GM19468 (cell line): ENCODE measurements around the gene MSANTD2.
"Not testable (repeated sequence)": the region's sequence is repeated elsewhere in the genome, so short reads cannot be mapped to it uniquely, and the experiment has no call there.

Source experiments
- ATAC-seq: cut with Tn5 transposase; IDR thresholded peaks from one replicate; pipeline ENCODE4 v1.9.1; 2021; ENCODE audit warnings: mild to moderate bottlenecking, moderate library complexity, moderate number of reproducible peaks; ENCODE audit not compliant: unreplicated experiment; ENCODE audit errors: extremely low read depth

MSANTD2 gene

DNA sequence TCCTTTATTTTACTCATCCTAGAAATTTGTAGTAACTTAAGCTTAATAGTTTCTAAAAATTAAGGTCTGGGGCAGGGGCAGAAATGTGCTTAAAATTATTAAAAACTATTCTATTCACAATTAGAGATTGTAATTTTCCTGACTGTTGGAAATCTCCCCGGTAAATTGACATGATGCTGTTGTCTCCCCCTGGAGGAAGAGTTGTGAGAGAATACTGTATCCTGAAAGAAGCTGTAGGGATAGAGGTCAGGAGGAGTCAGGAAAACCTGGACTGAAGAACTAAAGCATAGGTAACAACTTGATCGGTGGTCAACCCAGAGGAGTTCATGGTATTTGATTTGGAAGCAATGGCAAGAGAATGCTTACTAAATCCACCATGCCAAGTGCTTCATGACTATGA lies 21.9 kb downstream of the MSANTD2 start:
- ATAC-seq, result no peak

DNA sequence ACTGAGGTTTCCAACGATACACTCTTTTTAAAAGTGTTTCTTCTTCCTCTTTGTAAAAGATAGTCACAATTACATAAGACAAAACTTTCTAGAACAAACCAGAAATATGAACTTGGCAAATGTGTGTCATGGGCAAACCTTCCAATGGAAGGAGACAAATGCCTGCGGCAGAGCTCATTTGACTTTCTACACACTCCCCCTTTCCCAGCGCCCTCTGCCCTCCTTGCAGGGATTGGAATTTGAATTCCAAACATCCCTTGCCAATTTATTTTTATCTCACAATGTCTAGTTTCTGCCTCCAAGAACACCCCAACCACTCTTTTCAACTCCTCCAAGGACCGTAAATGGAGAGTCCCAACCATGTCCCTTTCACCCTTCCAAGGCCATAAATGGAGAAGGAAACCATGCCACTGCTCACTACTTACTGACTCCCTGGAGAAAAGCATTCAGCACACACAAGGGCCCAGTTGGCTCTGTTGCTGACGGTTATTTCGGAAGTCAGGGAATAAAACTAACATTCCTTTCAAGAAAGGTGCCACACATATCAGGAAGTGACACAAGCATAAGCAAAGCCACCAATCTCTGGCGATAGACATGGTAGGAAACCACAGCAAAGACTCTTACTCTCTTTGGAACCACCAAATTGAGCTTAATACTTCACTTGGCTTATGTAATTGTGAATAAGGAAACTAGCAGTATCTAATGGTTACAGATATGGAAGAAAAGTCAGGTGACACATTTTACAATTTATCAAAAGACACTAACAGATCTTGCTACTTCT lies 23.2 kb downstream of the MSANTD2 start:
- no peak for ATAC-seq

DNA sequence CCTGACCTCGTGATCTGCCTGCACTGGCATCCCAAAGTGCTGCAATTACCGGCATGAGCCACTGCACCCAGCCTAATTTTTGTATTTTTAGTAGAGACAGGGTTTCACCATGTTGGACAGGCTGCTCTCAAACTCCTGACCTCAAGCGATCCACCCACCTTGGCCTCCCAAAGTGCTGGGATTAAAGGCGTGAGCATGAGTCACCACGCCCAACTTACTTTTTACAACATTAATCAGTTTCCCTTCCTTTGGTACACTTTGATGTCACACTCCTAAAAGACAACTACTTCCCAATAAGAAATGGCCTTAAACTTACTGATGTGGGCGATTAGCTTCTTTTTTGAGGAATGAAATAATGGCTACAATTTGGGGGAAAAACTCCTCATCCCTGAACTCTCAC lies 29.2 kb downstream of the MSANTD2 start:
- not testable (repeated sequence) for ATAC-seq

DNA sequence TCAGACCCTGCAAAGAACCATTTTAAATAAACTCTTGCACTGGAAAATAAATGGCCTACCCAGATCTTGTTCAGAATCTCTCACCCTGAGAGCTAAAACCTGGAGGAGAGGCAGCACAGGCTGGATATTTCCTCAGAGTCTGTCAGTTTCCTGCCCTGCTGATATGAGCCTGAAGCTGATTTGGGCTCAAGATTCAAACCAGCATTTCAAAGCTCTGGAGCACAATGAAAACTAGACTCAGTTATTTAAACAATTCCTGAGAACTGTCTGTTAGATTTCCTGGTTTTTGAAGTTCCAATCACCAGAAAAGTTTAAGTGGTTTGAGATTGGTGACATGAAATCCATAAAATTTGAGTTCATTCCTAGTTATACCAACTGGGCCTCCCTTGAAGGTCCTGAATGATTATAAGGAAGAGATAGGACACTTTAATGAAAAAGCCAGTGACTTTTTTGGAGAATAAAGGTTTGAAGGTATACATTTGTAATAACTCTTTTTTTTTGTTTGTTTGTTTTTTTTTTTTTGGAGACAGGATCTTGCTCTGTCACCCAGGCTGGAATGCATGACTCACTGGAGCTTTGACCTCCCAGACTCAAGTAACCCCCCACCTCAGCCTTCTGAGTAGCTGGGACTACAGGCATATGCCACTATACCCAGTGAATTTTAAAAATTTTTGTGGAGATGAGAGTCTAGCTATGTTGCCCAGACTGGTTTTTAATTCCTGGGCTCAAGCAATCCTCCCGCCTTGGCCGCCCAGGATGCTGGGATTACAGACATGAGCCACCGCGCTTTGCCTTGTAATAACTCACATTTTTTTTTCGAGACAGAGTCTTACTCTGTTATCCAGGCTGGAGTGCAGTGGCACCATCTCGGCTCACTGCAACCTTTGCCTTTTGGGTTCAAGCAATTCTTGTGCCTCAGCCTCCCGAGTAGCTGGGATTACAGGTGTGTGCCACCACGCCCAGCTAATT lies 30.1 kb downstream of the MSANTD2 start:
- ATAC-seq, result no peak

DNA sequence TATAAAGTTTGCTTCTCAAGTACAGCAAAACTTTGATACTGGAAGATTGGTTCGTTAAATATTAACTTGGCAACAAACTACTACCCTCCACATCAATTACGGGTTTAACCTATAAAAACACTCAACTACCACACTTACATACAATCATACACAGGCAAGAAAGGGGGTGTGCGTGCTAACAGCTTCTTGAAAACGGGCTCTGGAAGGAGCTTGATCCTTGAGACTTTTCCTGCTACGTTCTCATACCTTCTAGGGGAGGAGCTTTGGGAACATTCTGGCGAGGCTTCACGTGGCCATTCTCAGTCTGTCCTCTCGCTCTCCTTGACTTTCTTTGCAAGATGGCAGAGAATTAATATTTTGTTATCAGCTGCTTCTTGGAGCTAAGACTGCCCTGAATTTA lies 31.3 kb downstream of the MSANTD2 start:
- ATAC-seq, result no peak

DNA sequence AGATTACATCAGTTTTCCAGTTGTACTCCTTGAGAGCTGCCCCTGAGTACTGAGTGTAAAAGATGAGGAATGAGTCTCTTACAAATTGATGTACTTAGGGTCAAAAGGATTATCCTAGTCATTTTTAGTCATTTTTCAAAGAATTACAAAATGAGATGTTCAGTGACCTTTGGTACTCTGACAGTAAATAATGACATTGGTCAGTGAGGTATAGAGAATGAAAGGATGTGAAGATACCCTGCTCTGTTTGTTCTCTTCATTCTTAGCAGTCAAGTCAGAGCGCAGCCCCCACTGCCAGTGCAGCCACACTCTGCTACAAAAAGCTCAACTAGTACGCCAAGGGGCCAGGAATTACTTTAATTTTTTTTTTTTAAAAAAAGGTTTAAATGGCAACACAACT lies 34.0 kb downstream of the MSANTD2 start:
- ATAC-seq, result no peak

DNA sequence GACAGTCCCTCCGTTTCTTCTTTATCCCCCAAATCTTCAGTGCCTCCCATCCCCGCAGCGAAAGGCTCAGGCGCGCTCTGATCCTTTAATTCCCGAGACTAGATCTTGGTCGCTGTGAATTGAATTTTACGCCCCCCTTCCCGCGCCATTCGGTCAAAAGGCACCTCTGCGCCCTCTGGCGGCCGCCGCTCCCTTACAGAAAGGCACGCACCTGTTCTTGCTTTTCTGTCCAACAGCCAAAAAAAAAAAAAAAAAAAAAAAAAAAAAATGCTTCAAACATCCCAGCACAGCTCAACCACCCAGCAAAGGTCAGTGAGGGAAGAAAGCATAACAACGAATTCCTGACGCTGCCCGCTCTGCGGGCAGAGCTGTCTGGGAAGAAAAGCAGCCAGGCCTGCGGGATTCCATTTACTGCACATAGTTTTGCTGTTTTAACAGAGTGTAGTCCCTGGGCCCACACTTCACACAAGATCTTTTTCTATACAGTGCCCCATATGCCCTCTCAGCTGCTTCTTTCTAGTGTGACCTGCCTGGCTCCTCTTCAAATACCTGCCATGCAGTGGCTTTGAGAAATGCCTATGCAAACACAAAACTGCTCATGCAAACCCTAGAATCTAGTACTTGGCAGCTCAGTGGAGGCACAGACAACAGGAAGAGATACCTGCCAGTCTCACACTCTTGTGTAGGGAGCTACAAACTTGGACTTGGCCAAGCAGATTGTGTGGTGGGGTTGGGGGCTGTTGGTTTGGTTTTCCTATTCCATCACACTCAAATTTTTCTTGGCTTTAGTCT lies 36.9 kb downstream of the MSANTD2 start:
- ATAC-seq, result no peak

DNA sequence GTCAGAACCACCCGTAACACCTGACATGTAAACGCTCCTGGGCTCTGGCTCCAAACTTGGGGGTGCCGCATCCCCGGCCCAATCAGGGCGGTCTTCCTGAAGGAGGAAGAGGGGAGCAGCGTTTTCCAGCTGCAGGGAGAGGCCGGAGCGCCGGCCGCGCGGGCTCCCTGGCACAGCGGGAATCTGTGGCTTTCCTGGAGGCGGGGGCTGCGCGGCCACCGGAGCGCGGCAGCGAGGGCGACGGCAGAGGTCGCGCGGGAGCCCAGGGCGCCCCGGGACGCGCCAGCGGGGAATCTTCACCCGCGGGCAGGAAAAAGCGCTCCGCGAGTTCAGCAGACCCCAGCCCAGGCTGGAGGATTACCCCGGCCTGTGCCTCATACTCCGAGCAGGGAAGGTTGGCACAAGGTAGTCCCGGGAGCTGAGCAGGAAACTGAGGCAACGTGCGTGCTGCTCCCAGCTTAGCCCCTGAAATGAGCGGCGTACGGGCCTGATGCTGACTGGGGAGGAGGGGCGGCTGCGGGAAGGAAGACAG lies 37.5 kb downstream of the MSANTD2 start:
- ATAC-seq, result no peak

DNA sequence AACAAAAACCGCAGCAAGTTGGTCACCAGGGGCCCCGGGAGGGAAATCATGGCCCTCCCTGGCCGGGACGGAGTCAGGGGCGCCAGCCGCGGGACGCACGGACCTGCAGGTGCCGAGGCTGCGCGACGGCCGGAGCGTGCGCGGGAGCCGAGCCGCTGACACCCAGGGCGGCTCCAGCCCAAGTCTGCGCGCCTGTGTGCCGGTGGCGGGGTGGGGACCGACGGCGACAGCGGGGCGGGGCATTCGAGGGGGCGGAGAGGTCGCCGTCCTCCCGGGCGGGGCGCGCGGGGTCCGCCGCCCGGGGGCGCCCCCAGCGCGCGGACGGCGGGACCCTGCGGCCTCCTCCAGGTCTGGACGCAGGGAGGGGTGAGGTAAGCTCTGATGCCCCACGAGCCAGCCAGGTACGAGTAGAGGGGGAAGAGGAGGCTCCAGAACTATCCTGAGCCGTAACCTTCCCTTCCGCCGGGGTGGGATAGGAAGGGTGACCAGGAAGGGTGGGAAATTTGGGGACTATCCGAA lies 38.0 kb downstream of the MSANTD2 start, which contains the start of gene ESAM:
ESAM (minus strand) TSS at position 186 of the 519 bp plus-strand sequence; CDS start at position 50, 136 bp downstream.
- ATAC-seq, result no peak

DNA sequence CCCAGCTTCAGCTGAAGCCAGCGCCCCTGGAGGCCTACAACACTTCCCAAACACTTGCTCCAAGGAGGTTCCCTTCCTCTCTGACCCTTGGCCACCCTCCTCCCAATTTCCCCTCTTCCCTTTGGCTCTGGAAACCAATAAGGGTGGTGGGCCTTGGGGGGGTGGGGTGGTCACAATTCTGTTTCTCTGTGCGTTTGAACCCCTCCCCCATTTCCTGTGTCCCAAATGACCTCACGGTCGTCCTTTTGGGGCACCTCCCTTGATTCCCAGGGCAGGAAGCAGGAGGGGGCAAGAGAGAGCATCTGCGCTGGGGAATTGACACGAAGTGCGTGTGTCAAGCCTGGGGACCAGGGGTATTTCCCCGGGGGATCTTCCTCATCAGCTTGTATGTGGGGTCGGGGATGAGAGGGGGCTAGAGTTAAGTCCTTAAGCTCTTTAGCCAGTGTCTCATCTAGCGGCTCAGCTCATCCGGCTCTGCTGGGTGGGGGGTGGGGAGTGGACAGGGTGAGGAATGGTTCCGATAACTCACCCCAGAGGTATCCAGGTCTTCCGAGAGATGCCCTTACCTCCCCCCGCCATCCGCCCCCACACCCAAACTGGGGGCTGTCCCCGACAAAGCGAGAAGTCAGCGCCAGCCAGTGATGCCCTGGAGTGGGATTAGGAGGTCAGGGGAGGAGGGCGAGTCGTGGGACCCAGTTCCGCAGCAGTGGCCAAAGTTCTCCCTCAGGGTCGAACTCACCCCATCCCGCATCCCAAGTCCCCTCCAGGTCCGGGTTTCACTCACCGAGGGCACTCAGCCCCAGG lies 38.7 kb downstream of the MSANTD2 start:
- ATAC-seq, result no peak

DNA sequence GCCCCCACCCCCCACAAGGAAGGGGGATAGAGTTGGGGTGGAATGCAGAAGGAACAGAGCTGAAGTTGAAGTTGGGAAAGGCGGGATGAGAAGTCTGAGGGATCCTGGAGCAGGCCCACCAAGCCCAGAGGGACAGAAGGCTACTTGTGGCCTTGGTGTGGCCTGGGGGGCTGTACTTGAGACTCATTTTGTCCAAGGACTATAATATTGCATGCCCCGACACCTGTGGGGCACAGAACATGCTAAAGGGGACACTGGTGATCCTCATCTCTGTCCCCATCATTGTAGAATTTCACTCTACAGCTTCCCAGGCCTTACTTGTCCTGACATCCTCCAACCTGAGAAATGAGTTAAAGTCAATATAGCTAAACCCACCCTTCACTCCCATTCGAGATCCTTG lies 39.4 kb downstream of the MSANTD2 start:
- no peak for ATAC-seq

DNA sequence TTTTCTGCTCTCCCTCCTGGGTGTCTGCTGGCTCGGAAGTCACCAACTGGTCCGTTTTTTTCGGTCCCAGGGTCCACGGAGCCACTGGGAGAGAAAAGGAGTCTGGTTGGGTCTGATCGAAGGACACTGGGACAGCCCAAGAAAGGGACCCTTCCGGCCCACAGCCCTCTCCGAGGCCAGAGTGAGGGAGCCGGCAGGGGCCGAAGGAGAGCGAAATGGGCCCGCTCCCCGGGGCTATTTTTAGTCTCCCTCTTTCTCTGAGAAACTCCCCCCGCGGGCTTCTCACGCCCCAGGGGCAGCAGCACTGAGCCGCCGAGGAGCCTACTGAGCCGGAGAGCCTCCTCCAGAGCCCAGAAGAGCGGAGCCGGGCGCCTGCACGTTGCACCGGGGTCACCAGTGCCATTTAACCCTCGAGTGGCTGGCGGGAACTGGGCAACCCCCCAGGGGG lies 40.0 kb downstream of the MSANTD2 start:
- ATAC-seq, result no peak

DNA sequence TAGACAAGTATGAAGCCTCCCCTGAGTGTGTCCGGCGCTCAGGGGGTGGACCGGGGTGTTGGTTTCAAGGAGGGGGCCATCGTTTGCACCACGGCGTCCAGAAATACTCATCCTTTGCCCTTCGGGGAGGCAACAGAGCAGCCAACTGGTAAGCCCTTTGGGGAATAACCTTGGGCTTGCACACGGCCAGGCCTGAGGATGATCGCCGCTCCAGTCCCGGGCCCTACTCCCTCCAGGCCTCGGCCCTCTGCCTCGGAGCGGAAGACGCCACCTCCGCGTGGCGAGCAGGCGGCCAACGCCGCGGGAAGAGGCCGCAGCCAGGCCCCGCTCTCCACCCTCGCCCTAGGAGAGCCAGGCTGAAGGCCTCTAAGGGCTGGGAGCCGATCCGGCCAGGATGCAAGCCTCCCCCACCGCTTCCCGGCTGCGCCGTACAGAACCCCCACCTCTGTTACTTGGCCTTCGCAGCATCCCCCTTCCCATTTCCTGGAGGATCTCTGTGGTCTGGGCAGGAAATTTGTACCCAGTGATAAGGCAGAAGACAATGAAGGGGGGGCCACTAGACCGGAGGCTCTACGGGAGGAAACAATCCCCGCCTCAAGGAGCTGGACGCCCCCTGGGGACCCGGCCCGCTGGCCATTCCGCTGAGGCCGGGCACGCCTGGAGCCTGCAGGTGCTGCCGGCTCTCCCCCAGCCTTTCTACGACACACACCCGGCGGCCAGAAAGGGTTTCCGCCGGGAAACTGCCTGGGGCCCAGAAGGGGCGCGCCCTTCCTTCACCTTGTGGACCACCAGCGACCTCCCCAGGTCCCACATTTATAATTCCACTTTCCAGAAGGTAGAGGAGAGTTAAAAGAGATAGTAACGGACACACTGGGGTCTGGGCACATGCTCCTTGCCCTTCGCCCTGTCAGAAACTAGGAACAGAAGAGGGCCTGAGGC lies 40.7 kb downstream of the MSANTD2 start:
- no peak for ATAC-seq

DNA sequence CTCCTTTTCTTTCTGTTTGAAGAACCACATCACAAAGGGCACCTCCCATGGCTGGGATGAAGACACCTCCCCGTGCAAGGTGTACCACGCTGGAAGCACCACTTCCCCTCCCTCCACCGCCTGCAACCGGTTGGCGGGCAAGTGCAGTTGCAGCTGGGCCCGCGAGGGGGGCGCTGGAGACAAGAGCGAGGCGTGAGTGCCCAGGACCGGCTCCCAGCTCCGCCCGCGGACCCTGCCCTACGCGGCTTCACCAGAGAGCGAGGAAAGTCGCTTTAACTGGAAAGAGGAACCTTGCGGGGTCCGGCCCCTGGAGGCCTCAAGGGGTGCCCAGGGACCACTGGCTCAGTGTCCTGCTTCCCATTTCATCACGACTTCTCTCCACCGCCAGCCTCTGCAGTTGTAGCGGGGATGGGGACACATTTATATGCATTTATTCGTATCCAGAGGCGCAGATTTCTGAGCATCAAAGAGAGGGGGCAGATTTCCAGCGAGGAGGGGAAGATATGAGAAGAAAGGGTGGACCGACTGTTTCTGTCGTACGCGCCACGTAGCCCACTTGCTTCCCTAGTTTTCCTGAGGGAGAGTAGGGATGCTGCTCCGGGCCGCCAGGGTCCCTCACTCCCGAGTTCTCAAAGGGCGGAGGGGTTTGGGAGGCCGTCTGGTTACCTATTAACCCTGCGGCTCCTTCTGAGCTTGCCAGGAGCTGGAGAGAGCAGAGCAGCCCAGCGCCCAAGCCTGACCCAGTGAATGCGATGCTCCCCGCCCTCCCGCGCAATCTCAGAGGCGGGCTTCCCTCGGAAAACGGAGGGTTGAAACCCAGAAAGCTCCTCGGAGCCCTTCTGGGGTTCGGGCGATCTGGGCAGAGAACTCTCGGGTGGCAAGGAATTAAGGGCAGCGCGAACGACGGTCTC lies 41.6 kb downstream of the MSANTD2 start:
- peak; percentile 60 for ATAC-seq

DNA sequence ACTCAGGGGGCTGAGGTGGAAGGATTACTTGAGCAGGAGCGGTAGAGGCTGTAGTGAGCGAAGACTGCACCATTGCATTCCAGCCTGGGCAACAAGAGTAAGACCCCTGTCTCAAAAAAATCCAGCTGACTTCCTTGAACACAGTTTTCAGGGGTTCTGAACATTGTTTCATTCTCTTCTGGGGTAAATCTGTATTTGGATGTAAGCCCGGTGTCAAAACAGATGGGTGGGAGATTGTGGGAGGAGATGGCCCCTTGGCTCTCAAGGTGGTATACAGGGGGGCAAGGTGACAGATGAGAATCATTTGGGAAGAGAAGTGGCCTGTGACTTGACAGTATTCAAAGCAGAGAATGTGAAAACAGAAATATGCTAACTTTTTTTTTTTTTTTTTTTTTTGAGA lies 42.9 kb downstream of the MSANTD2 start:
- ATAC-seq, result no peak

DNA sequence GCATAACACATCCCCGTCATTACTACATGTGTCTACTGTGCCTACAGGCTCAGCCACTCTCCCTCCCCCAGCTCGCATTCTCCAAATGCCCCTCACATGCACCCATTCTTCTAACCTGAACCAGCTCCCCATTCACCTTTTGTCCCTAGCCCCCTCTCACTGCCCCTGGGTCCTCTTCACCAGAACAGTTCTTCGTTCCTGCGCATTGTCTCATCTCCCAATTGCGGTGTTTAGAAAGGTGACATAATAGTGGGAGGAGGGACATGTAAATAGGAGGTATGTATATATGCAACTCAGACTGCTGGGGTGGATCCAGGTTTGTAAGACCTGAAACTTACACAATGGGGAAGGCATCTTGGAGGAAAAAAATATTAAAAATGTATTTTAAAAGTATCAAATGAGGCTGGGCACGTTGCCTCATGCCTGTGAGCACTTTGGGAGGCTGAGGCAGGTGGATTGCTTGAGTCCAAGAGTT lies 43.4 kb downstream of the MSANTD2 start:
- no peak for ATAC-seq
